ENCODE measurements around the gene MALL. TPM values are rescaled to one million over a fixed set of nuclear protein-coding genes. Genes with fewer than 3 reads are reported as not detected.
"Not testable (repeated sequence)": the region's sequence is repeated elsewhere in the genome, so short reads cannot be mapped to it uniquely, and the experiment has no call there.

MALL gene
- total RNA-seq, 1 donor = 5.1 TPM

DNA sequence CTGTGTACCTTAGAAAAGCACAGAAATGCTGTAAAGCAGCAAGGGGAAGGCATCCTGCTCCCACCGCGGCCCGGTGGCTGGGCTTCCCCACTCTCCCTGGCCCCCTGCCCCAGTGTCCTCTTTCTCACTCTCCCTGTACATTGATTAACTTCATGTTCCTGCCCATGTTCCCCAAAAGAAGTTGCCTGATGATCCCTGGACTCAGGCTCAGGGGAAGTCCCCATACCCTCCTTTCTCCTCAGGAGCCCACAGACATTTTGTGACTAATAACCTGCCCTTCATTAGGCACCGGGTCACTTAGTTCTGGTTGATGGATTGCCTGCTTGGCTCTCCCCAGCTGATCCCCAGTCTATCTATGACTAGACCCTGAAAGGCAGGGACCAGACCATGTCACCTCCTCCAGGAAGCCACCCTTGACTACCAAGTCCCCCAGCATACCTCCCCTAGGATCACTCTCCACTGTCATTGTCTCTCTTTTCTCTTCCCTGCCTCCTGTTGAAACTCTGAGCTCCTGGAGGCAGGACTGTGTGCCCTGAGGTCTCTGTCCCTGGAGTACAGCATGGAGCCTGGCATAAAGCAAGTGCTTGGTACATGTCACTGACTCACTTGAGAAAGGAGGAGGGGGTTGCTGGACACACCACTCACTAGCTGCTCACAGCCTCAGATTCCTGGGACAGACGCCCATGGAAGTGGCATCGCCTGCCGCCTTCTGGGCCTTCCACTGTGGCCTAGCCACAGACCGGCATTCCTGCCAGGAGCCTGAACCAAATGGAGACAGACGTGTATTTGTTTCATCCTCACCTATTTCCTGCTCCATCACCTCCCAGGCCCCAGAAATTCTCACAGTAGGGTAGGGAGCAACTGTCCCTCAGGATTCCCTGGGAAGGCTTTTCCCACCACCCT lies 13.5 kb downstream of the MALL start:
- DNase-seq (ENCODE audit: insufficient read length, low spot score, missing footprints) = no peak

DNA sequence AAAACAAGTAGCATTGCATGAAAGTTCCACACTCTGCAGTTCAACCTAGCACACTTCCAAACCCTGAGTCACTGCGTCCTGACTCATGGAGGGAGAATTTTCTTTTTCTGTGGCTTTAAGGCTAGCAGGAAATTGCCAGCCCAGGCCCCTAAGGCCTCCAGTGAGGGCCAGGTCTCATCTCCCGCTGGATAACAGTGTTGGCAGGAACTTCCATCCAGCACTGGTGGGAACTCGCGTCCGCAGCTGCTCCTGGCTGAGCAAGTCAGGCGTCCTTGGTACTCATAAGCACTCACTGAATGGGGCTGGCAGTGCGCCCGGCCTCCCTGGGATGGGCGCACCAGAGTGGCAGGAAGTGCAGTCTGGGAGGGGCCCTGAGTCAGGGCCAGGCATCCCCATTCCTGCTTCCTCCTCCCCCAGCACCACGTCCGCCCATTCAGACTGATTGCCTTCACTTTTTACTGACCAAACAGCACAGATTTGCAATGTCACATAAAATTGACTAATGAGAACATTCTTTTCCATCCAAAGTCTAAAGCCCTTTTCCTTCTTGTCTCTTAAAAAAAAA lies 14.3 kb downstream of the MALL start:
- H3K27ac ChIP-seq (ENCODE audit: low read depth, low read length) = peak overlapping the region; percentile 98
- no peaks in the 10 kb centered on the region for H3K9me3 ChIP-seq (ENCODE audit: low read depth, low read length)
- no peaks in the 10 kb centered on the region for H4K20me1 ChIP-seq (ENCODE audit: insufficient read depth, low read length)
- H2AFZ ChIP-seq (ENCODE audit: low read length) = peak overlapping the region; percentile 52
- peak; percentile 95 for DNase-seq (ENCODE audit: insufficient read length, low spot score, missing footprints)
- peak overlapping the region; percentile 66 for H3K4me2 ChIP-seq (ENCODE audit: insufficient read depth, low read length)
- H3K4me3 ChIP-seq (ENCODE audit: insufficient read depth, low read length) = peak overlapping the region; percentile 20
- no peaks in the 10 kb centered on the region for H3K27me3 ChIP-seq (ENCODE audit: insufficient read depth, low read length)
- peaks cover 37% of the 10 kb centered on the region for H3K4me1 ChIP-seq (ENCODE audit: insufficient read depth, low read length)
- H3K79me2 ChIP-seq (ENCODE audit: insufficient read depth, low read length) = no peaks in the 10 kb centered on the region
- TF ChIP-seq CTCF (IDR thresholded peaks at IDR 0.05; ENCODE audit: extremely low read depth, low read depth, low read length) = no peak
- H3K36me3 ChIP-seq (ENCODE audit: insufficient read depth, low read length) = no peaks in the 10 kb centered on the region

More for the DNA sequence above, 13.5 kb downstream of the MALL start:
- peak overlapping the region; percentile 98 for H3K27ac ChIP-seq (ENCODE audit: low read depth, low read length)
- no peaks in the 10 kb centered on the region for H4K20me1 ChIP-seq (ENCODE audit: insufficient read depth, low read length)
- no peaks in the 10 kb centered on the region for H3K27me3 ChIP-seq (ENCODE audit: insufficient read depth, low read length)
- H3K79me2 ChIP-seq (ENCODE audit: insufficient read depth, low read length) = no peaks in the 10 kb centered on the region
- peaks cover 45% of the 10 kb centered on the region for H3K4me1 ChIP-seq (ENCODE audit: insufficient read depth, low read length)
- peak overlapping the region; percentile 66 for H3K4me2 ChIP-seq (ENCODE audit: insufficient read depth, low read length)
- H3K9me3 ChIP-seq (ENCODE audit: low read depth, low read length) = no peaks in the 10 kb centered on the region
- H3K4me3 ChIP-seq (ENCODE audit: insufficient read depth, low read length) = peak overlapping the region; percentile 20
- TF ChIP-seq CTCF (IDR thresholded peaks at IDR 0.05; ENCODE audit: extremely low read depth, low read depth, low read length) = no peak
- H3K36me3 ChIP-seq (ENCODE audit: insufficient read depth, low read length) = no peaks in the 10 kb centered on the region
- H2AFZ ChIP-seq (ENCODE audit: low read length) = peak overlapping the region; percentile 52

DNA sequence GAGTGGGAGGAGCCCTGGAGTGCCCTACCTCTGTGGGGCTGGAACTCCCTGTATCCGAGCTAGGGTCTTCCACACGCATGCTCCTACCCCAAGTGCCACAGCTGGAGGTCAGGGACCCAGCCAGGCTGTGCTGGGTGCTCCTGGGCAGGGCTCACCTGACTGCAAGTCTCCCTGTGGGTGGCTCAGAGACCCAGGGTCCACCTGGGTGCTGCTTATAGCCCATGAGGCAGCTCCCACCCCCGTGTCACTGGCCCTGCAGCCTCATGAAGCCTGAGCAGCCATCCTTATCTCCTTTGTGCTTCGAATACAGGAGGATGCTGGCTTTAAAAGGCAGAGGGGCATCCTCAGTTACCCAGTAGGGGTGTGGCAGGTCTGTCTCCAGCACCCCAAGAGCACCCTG lies 14.7 kb downstream of the MALL start:
- Histone ChIP-seq H3K27ac (ENCODE audit: low read depth, low read length) (peak overlapping the region; percentile 98), H3K4me1 (ENCODE audit: insufficient read depth, low read length) (peaks cover 33% of the 10 kb centered on the region), H3K4me2 (ENCODE audit: insufficient read depth, low read length) (peak overlapping the region; percentile 66)
- H3K79me2 ChIP-seq (ENCODE audit: insufficient read depth, low read length); H3K36me3 ChIP-seq (ENCODE audit: insufficient read depth, low read length); H3K27me3 ChIP-seq (ENCODE audit: insufficient read depth, low read length); H3K4me3 ChIP-seq (ENCODE audit: insufficient read depth, low read length); DNase-seq (ENCODE audit: insufficient read length, low spot score, missing footprints); H4K20me1 ChIP-seq (ENCODE audit: insufficient read depth, low read length); H3K9me3 ChIP-seq (ENCODE audit: low read depth, low read length); H2AFZ ChIP-seq (ENCODE audit: low read length): not testable (repeated sequence)

DNA sequence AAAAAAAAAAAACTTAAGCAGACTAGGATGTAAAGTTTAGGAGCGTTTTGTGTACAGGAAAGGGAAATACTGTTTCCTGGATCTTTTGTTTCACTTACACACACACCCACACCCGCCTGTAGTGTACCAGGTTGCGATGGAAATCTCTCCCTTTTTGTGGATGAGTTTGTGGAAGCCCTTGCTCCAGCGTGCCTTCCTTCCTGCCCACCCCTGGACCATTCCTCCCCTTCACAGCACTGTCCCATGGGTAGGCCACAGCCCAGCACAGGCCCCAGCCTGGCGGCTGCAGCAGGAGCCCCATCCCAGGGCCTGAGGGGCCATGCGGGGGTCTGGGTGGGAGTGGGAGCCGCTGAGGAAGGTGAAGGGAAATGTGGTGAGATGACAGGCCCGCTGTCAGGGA lies 15.1 kb downstream of the MALL start:
- H3K79me2 ChIP-seq (ENCODE audit: insufficient read depth, low read length) = no peaks in the 10 kb centered on the region
- no peaks in the 10 kb centered on the region for H3K9me3 ChIP-seq (ENCODE audit: low read depth, low read length)
- H3K36me3 ChIP-seq (ENCODE audit: insufficient read depth, low read length) = no peaks in the 10 kb centered on the region
- no peaks in the 10 kb centered on the region for H3K27me3 ChIP-seq (ENCODE audit: insufficient read depth, low read length)
- no peaks in the 10 kb centered on the region for H4K20me1 ChIP-seq (ENCODE audit: insufficient read depth, low read length)
- no peak for DNase-seq (ENCODE audit: insufficient read length, low spot score, missing footprints)
- no peak overlapping the region for H3K4me3 ChIP-seq (ENCODE audit: insufficient read depth, low read length)
- peak overlapping the region; percentile 3 for H2AFZ ChIP-seq (ENCODE audit: low read length)
- no peak for TF ChIP-seq CTCF (IDR thresholded peaks at IDR 0.05; ENCODE audit: extremely low read depth, low read depth, low read length)
- no peak overlapping the region for H3K4me2 ChIP-seq (ENCODE audit: insufficient read depth, low read length)
- peaks cover 29% of the 10 kb centered on the region for H3K4me1 ChIP-seq (ENCODE audit: insufficient read depth, low read length)
- H3K27ac ChIP-seq (ENCODE audit: low read depth, low read length) = peak overlapping the region; percentile 98

Measured in osteoblast (primary cell).